K562 (cell line): ENCODE data around the gene GPR179. TPM values are rescaled to one million over a fixed set of nuclear protein-coding genes. Genes with fewer than 3 reads are reported as not detected.

Source experiments
- ATAC-seq: fragments of 200-7000 bp; cut with Tn5 transposase; 3 replicates; pipeline ENCODE4 v1.9.1; 2020; ENCODE audit warnings: moderate library complexity
- BruUV-seq: library from RNA; stranded (reverse); fragments of 400-500 nt; replicated peaks from 2 replicates; lab custom pipeline; 2021; lab: Mats Ljungman, UMichigan
- CTCF ChIA-PET: fragments of 300-600 bp; formaldehyde crosslinking; extraction: SDS; loops from one replicate; lab custom pipeline; 2021; ENCODE audit warnings: low intra/inter-chr PET ratio; lab: Yijun Ruan, JAX
- POLR2A ChIA-PET: fragments of 300-600, 350-650 bp; sonication (Branson Sonifier 250); formaldehyde crosslinking; extraction: SDS; loops from one replicate; lab custom pipeline; 2021; ENCODE audit warnings: antibody characterized with exemption, inconsistent platforms; lab: Yijun Ruan, JAX
- DNase-seq, 4 experiments: peaks; one replicate each; pipeline versions ENCODE4 v3.0.0 to v3.0.0-alpha.2; 2011 to 2018; ENCODE audit warnings: low spot score in 3 of 4, mixed read lengths in 3 of 4; ENCODE audit errors: extremely low read depth in 1 of 4
- FAIRE-seq: peaks from 2 replicates; lab custom pipeline; 2011; peaks lifted over from hg19 to GRCh38; lab: Jason Lieb, UNC
- H2AFZ ChIP-seq: 2 replicates; pipeline ENCODE4 v1.6.0; 2011; ENCODE audit warnings: low read depth, low read length, control low read depth, inconsistent platforms
- H3K27ac ChIP-seq: fragments of 200-600 bp; 3 replicates; pipeline ENCODE4 v1.8.0; 2011; ENCODE audit warnings: low read depth, mild to moderate bottlenecking, control low read depth, inconsistent platforms, low read length, moderate library complexity, mixed read lengths; ENCODE audit errors: extremely low read depth
- H3K27me3 ChIP-seq, 2 experiments: fragments of 300-600 bp in 1 of 2; 2 replicates in 1 of 2; 3 replicates in 1 of 2; pipeline versions ENCODE4 v1.6.0 to v1.8.0; 2011; ENCODE audit warnings: inconsistent platforms in 2 of 2, low read length in 2 of 2, mild to moderate bottlenecking in 1 of 2, mixed read lengths in 1 of 2, moderate library complexity in 1 of 2; ENCODE audit not compliant: control insufficient read depth in 2 of 2, insufficient read depth in 2 of 2
- H3K36me3 ChIP-seq: fragments of 300-600 bp; 3 replicates; pipeline ENCODE4 v1.8.0; 2011; ENCODE audit warnings: mild to moderate bottlenecking, low read length, inconsistent platforms; ENCODE audit not compliant: control insufficient read depth, insufficient read depth
- H3K4me1 ChIP-seq, 2 experiments: fragments of 200-600 bp in 1 of 2; replicated peaks in 1 of 2; 2 replicates in 1 of 2; 3 replicates in 1 of 2; pipeline versions ENCODE4 v1.5.1 to v1.8.0; 2011; ENCODE audit warnings: inconsistent platforms in 2 of 2, low read length in 2 of 2, mild to moderate bottlenecking in 1 of 2, mixed read lengths in 1 of 2, moderate library complexity in 1 of 2; ENCODE audit not compliant: control insufficient read depth in 2 of 2, insufficient read depth in 2 of 2
- H3K4me2 ChIP-seq: 2 replicates; pipeline ENCODE4 v1.6.1; 2011; ENCODE audit warnings: low read length, control low read depth, inconsistent platforms, mixed read lengths; ENCODE audit not compliant: insufficient read depth
- H3K4me3 ChIP-seq: fragments of 200-600 bp; sonication (generic), shearing (Covaris generic); 2 replicates; pipeline ENCODE4 v1.5.1; 2016; ENCODE audit warnings: control low read depth, inconsistent platforms
- H3K79me2 ChIP-seq: fragments of 200-600 bp; 3 replicates; pipeline ENCODE4 v1.8.0; 2011; ENCODE audit warnings: low read length, inconsistent platforms; ENCODE audit not compliant: control insufficient read depth, insufficient read depth
- H3K9ac ChIP-seq, 2 experiments: 2 replicates each; pipeline versions ENCODE4 v1.6.0 to v1.6.1; 2011; ENCODE audit warnings: low read depth in 2 of 2, low read length in 2 of 2, control low read depth in 1 of 2, inconsistent platforms in 1 of 2, mild to moderate bottlenecking in 1 of 2, mixed read lengths in 1 of 2; ENCODE audit not compliant: insufficient read depth in 1 of 2
- H3K9me1 ChIP-seq: one replicate; pipeline ENCODE4 v1.6.0; 2011; ENCODE audit warnings: inconsistent platforms, mild to moderate bottlenecking, low read length, moderate library complexity; ENCODE audit not compliant: control insufficient read depth, insufficient read depth
- H3K9me3 ChIP-seq: replicated peaks from 2 replicates; pipeline ENCODE4 v1.5.1; 2011; ENCODE audit warnings: low read depth, low read length, inconsistent platforms; ENCODE audit not compliant: control insufficient read depth, insufficient read depth
- H4K20me1 ChIP-seq: replicated peaks from 2 replicates; pipeline ENCODE4 v1.6.1; 2011; ENCODE audit warnings: low read length, inconsistent platforms, mixed read lengths; ENCODE audit not compliant: control insufficient read depth, insufficient read depth
- CHD4 ChIP-seq: fragments of 200-600 bp; sonication (generic); IDR thresholded peaks from 3 replicates; pipeline ENCODE4 v1.6.1; 2012; ENCODE audit warnings: low read depth, mild to moderate bottlenecking, mixed read lengths, low read length, inconsistent platforms; ENCODE audit not compliant: insufficient read depth, insufficient replicate concordance, poor library complexity, severe bottlenecking
- CUX1 ChIP-seq: fragments of 200-800 bp; sonication (Bioruptor generic); IDR thresholded peaks from 2 replicates; pipeline ENCODE4 v1.6.1; 2016; ENCODE audit warnings: missing genetic modification characterization, missing compliant biosample characterization
- FOXK2 ChIP-seq, 2 experiments: fragments of 450-650 bp; IDR thresholded peaks in 1 of 2; conservative IDR thresholded peaks in 1 of 2; 2 replicates each; pipeline ENCODE4 v1.6.1; 2016; ENCODE audit warnings: low read depth in 2 of 2, mild to moderate bottlenecking in 1 of 2
- HMG20B ChIP-seq: fragments of 250-450 bp; sonication (Bioruptor Pico); IDR thresholded peaks from 2 replicates; pipeline ENCODE4 v1.5.0; 2021; ENCODE audit warnings: mild to moderate bottlenecking
- MCM7 ChIP-seq, 2 experiments: fragments of 450-650 bp; IDR thresholded peaks; 2 replicates each; pipeline ENCODE4 v1.6.1; 2016 to 2018
- MEF2D ChIP-seq: conservative IDR thresholded peaks from 2 replicates; pipeline ENCODE4 v1.6.1; 2016; ENCODE audit warnings: low read depth, missing genetic modification characterization, missing compliant biosample characterization
- NONO ChIP-seq, 2 experiments: fragments of 200-400 bp in 1 of 2; fragments of 450-650 bp in 1 of 2; formaldehyde crosslinking in 1 of 2; IDR thresholded peaks; 2 replicates each; pipeline ENCODE4 v1.6.1; 2017; ENCODE audit warnings: low read depth in 2 of 2, mild to moderate bottlenecking in 2 of 2, moderate library complexity in 2 of 2, low read length in 1 of 2
- TAF1 ChIP-seq: IDR thresholded peaks from 2 replicates; pipeline ENCODE4 v1.6.1; 2011; ENCODE audit warnings: mild to moderate bottlenecking, low read length, moderate library complexity; ENCODE audit not compliant: insufficient read depth, control insufficient read depth, severe bottlenecking; ENCODE audit errors: extremely low read depth
- ZBTB33 ChIP-seq: sonication (generic); formaldehyde crosslinking; IDR thresholded peaks from 2 replicates; pipeline ENCODE4 v1.8.1; 2023; ENCODE audit warnings: mild to moderate bottlenecking, missing genetic modification reagents
- ZFP91 ChIP-seq: sonication (generic); formaldehyde crosslinking; IDR thresholded peaks from 2 replicates; pipeline ENCODE4 v1.8.0; 2022; ENCODE audit warnings: mild to moderate bottlenecking, missing genetic modification reagents
- ZFX ChIP-seq: sonication (generic); formaldehyde crosslinking; IDR thresholded peaks from 2 replicates; pipeline ENCODE4 v1.8.0; 2022; ENCODE audit warnings: mild to moderate bottlenecking, missing genetic modification reagents, moderate library complexity
- ZNF274 ChIP-seq: IDR thresholded peaks from 2 replicates; pipeline ENCODE4 v1.6.1; 2011; ENCODE audit warnings: low read depth, mild to moderate bottlenecking, low read length, moderate library complexity, borderline replicate concordance
- WGBS: fragments of 100-300 bp; shearing (Covaris generic); methylation state at CpG from one replicate; pipeline ENCODE4 v1.1.6; 2016; ENCODE audit warnings: low coverage, mixed read lengths; ENCODE audit not compliant: insufficient coverage; ENCODE audit errors: missing lambda C conversion rate; 5-methylcytosine and 5-hydroxymethylcytosine counted together
- in situ Hi-C: fragments of 300-500 bp; cut with MboI; formaldehyde crosslinking; loops from 4 replicates; pipeline ENCODE4 v1.15.0; 2018; ENCODE audit warnings: inconsistent platforms, mixed read lengths
- intact Hi-C: fragments of 100-400 bp; cut with micrococcal nuclease; formaldehyde crosslinking; loops from 2 replicates; pipeline ENCODE4 v1.14.2; 2022
- polyA plus RNA-seq, 8 experiments: library from polyadenylated mRNA; depleted of rRNA in 4 of 8; stranded (reverse) in 5 of 8; unstranded in 3 of 8; fragments of >200 nt; fragmentation: Nextera tagmentation in 2 of 8; fragmentation: Illumina TruSeq in 1 of 8; extraction: Ambion mirVana in 2 of 8; extraction: Trizol in 1 of 8; gene quantifications; 2 replicates each; pipeline versions ENCODE4 v1.2.1 to v1.2.3, GENCODE V29; 2011 to 2014; ENCODE audit warnings: inconsistent platforms in 1 of 8, missing spikeins in 1 of 8
- total RNA-seq, 7 experiments: library from RNA; depleted of rRNA in 6 of 7; stranded (reverse); fragments of >200 nt in 6 of 7; fragmentation: Illumina TruSeq in 2 of 7; extraction: Trizol in 2 of 7; gene quantifications; 2 replicates each; pipeline versions ENCODE4 v1.2.1 to v1.2.3, GENCODE V29; 2011 to 2021; ENCODE audit warnings: low replicate concordance in 1 of 7

GPR179 gene
- total and polyA plus RNA-seq, 9 of the 15 experiments (the other 6 are each of a cell fraction or from before 2014, with no cell fraction given): not detected

- no peak for TF ChIP-seq MEF2D (tag)
- TF ChIP-seq TAF1: no peak
- no peak for TF ChIP-seq ZBTB33 (CRISPR knock-in tag)
- TF ChIP-seq CHD4: no peak
- no peak for TF ChIP-seq ZFX (CRISPR knock-in tag)
- no peak for TF ChIP-seq ZNF274
These were observed 5.2 kb downstream of the GPR179 start (continued) for GRCh38 chr17:38338535-38338934.

- no peak for TF ChIP-seq ZFP91 (CRISPR knock-in tag)
- no peak for TF ChIP-seq CUX1
- no peak for TF ChIP-seq HMG20B (CRISPR knock-in tag)
- no peak for TF ChIP-seq FOXK2 (conservative IDR thresholded peaks at IDR 0.05 in 1 of 2, IDR thresholded peaks at IDR 0.05 in 1 of 2; ENCODE audit: low read depth in 2 of 2)
- TF ChIP-seq MCM7 (IDR thresholded peaks at IDR 0.05): no peak
- TF ChIP-seq NONO (IDR thresholded peaks at IDR 0.05; ENCODE audit: low read depth in 2 of 2, low read length in 1 of 2): no peak
- TF ChIP-seq, all 486 proteins: peak for 0
- H3K4me2 ChIP-seq: no peak overlapping the region
- intact Hi-C loops (no loop called here), in situ Hi-C loops (no loop called here)
- H2AFZ ChIP-seq: no peak overlapping the region
- no peak overlapping the region for H3K27ac ChIP-seq
- no peak for DNase-seq
- no peak overlapping the region for H3K4me3 ChIP-seq
- H3K9me1 ChIP-seq: no peaks in the 10 kb centered on the region
- no peaks in the 10 kb centered on the region for H3K36me3 ChIP-seq
- H4K20me1 ChIP-seq: peaks cover 28% of the 10 kb centered on the region
- peaks cover 40 to 75% of the 10 kb centered on the region in 2 experiments for H3K27me3 ChIP-seq
- CTCF ChIA-PET: no interaction called here
- H3K79me2 ChIP-seq: no peaks in the 10 kb centered on the region
- BruUV-seq: no TSS peak
- no peak overlapping the region for H3K9ac ChIP-seq
- H3K9me3 ChIP-seq: no peaks in the 10 kb centered on the region
- H3K4me1 ChIP-seq: peaks cover 0 to 11% of the 10 kb centered on the region in 2 experiments; a peak in 1 of 5 replicates
- FAIRE-seq: no peak
- no peak for ATAC-seq
- whole genome bisulfite sequencing: 3% methylated on average over 5 of the region's 5 CpGs
- POLR2A ChIA-PET: interaction anchor here (0.7 to 1.1 kb wide), 5 partner anchors 11 to 43 kb away, joined by 3 to 4 read pairs (median 3); no protein-coding TSS in a partner anchor
These were observed 5.7 kb downstream of the GPR179 start for GRCh38 chr17:38338053-38338452.
